GM12878 (cell line): ENCODE data around the gene GKAP1. TPM values are rescaled to one million over a fixed set of nuclear protein-coding genes. Genes with fewer than 3 reads are reported as not detected.
A peak's percentile ranks its signal among the peaks of the same experiment; 100 is the strongest.

Source experiments
- ATAC-seq: fragments of 200-7000 bp; cut with Tn5 transposase; 3 replicates; pipeline ENCODE4 v1.9.1; 2020; ENCODE audit warnings: mild to moderate bottlenecking, moderate library complexity
- BruUV-seq: library from RNA; stranded (reverse); fragments of 400-500 nt; replicated peaks from 2 replicates; lab custom pipeline; 2021; lab: Mats Ljungman, UMichigan
- CTCF ChIA-PET: fragments of 300-600 bp; sonication (Branson Sonifier 250); formaldehyde crosslinking; extraction: SDS; loops from one replicate; lab custom pipeline; 2021; ENCODE audit warnings: inconsistent platforms; lab: Yijun Ruan, JAX
- POLR2A ChIA-PET: fragments of 350-600 bp; formaldehyde crosslinking; extraction: SDS; loops from one replicate; lab custom pipeline; 2021; ENCODE audit warnings: inconsistent platforms; lab: Charles Lee
- RAD21 ChIA-PET: fragments of 300-600 bp; sonication (Branson Sonifier 250); formaldehyde crosslinking; loops from one replicate; lab custom pipeline; 2023; ENCODE audit warnings: antibody characterized with exemption; ENCODE audit not compliant: unreplicated experiment; lab: Charles Lee
- SMC1A ChIA-PET: fragments of 300-600 bp; sonication (Branson Sonifier 250); formaldehyde crosslinking; loops from one replicate; lab custom pipeline; 2023; ENCODE audit not compliant: unreplicated experiment, uncharacterized antibody; lab: Charles Lee
- DNase-seq: peaks from one replicate; pipeline ENCODE4 v3.0.0-alpha.2; 2011; ENCODE audit warnings: low read depth, low spot score
- FAIRE-seq: peaks from 3 replicates; lab custom pipeline; 2011; peaks lifted over from hg19 to GRCh38; lab: Jason Lieb, UNC
- H2AFZ ChIP-seq: 2 replicates; pipeline ENCODE4 v1.6.0; 2011; ENCODE audit warnings: low read depth, low read length, control low read depth; ENCODE audit not compliant: control insufficient read depth
- H3K27ac ChIP-seq: 2 replicates; pipeline ENCODE4 v1.5.1; 2011; ENCODE audit warnings: control low read depth; ENCODE audit not compliant: control insufficient read depth, insufficient read depth
- H3K27me3 ChIP-seq, 2 experiments: replicated peaks in 1 of 2; 2 replicates each; pipeline versions ENCODE4 v1.6.0 to v1.6.1; 2011; ENCODE audit warnings: low read length in 1 of 2; ENCODE audit not compliant: control insufficient read depth in 2 of 2, insufficient read depth in 2 of 2
- H3K36me3 ChIP-seq, 2 experiments: 2 replicates each; pipeline ENCODE4 v1.5.1; 2011; ENCODE audit warnings: low read length in 1 of 2; ENCODE audit not compliant: control insufficient read depth in 2 of 2, insufficient read depth in 2 of 2
- H3K4me1 ChIP-seq: 2 replicates; pipeline ENCODE4 v1.6.1; 2011; ENCODE audit warnings: mild to moderate bottlenecking, low read length, moderate library complexity, mixed read lengths; ENCODE audit not compliant: control insufficient read depth, insufficient read depth
- H3K4me2 ChIP-seq: 2 replicates; pipeline ENCODE4 v1.6.0; 2011; ENCODE audit warnings: control low read depth; ENCODE audit not compliant: control insufficient read depth, insufficient read depth
- H3K4me3 ChIP-seq: fragments of 200-600 bp; sonication (generic); 2 replicates; pipeline ENCODE4 v1.5.1; 2016
- H3K79me2 ChIP-seq: 2 replicates; pipeline ENCODE4 v1.6.0; 2011; ENCODE audit warnings: low read length; ENCODE audit not compliant: control insufficient read depth, insufficient read depth
- H3K9ac ChIP-seq: 2 replicates; pipeline ENCODE4 v1.8.0; 2011; ENCODE audit warnings: low read length, control low read depth, mixed read lengths; ENCODE audit not compliant: control insufficient read depth, insufficient read depth
- H3K9me3 ChIP-seq: replicated peaks from 3 replicates; pipeline ENCODE4 v1.5.1; 2011; ENCODE audit warnings: mild to moderate bottlenecking, low read length; ENCODE audit not compliant: control insufficient read depth, insufficient read depth
- H4K20me1 ChIP-seq: 2 replicates; pipeline ENCODE4 v1.6.0; 2011; ENCODE audit not compliant: control insufficient read depth, insufficient read depth
- CEBPB ChIP-seq, 2 experiments: fragments of 150-350 bp in 1 of 2; IDR thresholded peaks; 2 replicates each; pipeline ENCODE4 v1.6.1; 2012 to 2014; ENCODE audit warnings: low read depth in 2 of 2, low read length in 2 of 2, borderline replicate concordance in 1 of 2, inconsistent platforms in 1 of 2
- CREB1 ChIP-seq: IDR thresholded peaks from 2 replicates; pipeline ENCODE4 v1.6.1; 2012; ENCODE audit warnings: low read depth, mild to moderate bottlenecking, inconsistent platforms
- EGR1 ChIP-seq, 2 experiments: IDR thresholded peaks; 1 replicate in 1 of 2; 2 replicates in 1 of 2; pipeline ENCODE4 v1.6.1; 2011 to 2012; ENCODE audit warnings: low read depth in 2 of 2, low read length in 2 of 2, borderline replicate concordance in 1 of 2, mild to moderate bottlenecking in 1 of 2, moderate library complexity in 1 of 2
- MEF2B ChIP-seq: fragments of 450-650 bp; IDR thresholded peaks from 2 replicates; pipeline ENCODE4 v1.6.1; 2018; ENCODE audit warnings: mild to moderate bottlenecking, moderate library complexity; ENCODE audit not compliant: partially characterized antibody, poor library complexity, severe bottlenecking
- NFIC ChIP-seq: IDR thresholded peaks from 2 replicates; pipeline ENCODE4 v1.6.1; 2012; ENCODE audit warnings: low read depth, mild to moderate bottlenecking, inconsistent platforms, low read length, moderate library complexity
- NFYB ChIP-seq: IDR thresholded peaks from 2 replicates; pipeline ENCODE4 v1.6.1; 2011; ENCODE audit warnings: low read depth, mild to moderate bottlenecking, low read length, improper control_type of control experiment, moderate library complexity; ENCODE audit not compliant: insufficient read depth
- RUNX3 ChIP-seq: IDR thresholded peaks from 2 replicates; pipeline ENCODE4 v1.6.1; 2012; ENCODE audit warnings: low read length, inconsistent platforms
- SRF ChIP-seq, 2 experiments: IDR thresholded peaks; 2 replicates each; pipeline ENCODE4 v1.6.1; 2011; ENCODE audit warnings: low read depth in 2 of 2, low read length in 2 of 2, mild to moderate bottlenecking in 1 of 2, moderate library complexity in 1 of 2
- ZNF622 ChIP-seq: fragments of 450-650 bp; IDR thresholded peaks from 2 replicates; pipeline ENCODE4 v1.6.1; 2017; ENCODE audit warnings: mild to moderate bottlenecking, inconsistent platforms
- WGBS: methylation state at CpG from one replicate; pipeline ENCODE4 v1.1.6; 2016; ENCODE audit warnings: low lambda C conversion rate; ENCODE audit not compliant: insufficient replicate concordance, insufficient coverage; ENCODE audit errors: missing lambda C conversion rate; 5-methylcytosine and 5-hydroxymethylcytosine counted together
- in situ Hi-C: fragments of 300-500 bp; cut with MboI; formaldehyde crosslinking; loops from 9 replicates; pipeline ENCODE4 v1.14.3; 2018; ENCODE audit warnings: mixed read lengths
- intact Hi-C: fragments of 100-400 bp; cut with micrococcal nuclease; formaldehyde crosslinking; loops from one replicate; pipeline ENCODE4 v1.14.2; 2022; ENCODE audit not compliant: unreplicated experiment
- polyA plus RNA-seq, 11 experiments: library from polyadenylated mRNA; depleted of rRNA in 4 of 11; unstranded in 6 of 11; stranded (reverse) in 5 of 11; fragments of >200 nt; fragmentation: Nextera tagmentation in 4 of 11; fragmentation: Illumina TruSeq in 1 of 11; extraction: Ambion mirVana in 4 of 11; extraction: Trizol in 1 of 11; gene quantifications; 1 replicate in 1 of 11; 2 replicates in 10 of 11; pipeline versions ENCODE4 v1.2.1 to v1.2.3, GENCODE V29; 2011 to 2016; ENCODE audit warnings: inconsistent platforms in 2 of 11, missing spikeins in 2 of 11, low read depth in 1 of 11
- total RNA-seq, 4 experiments: library from RNA; depleted of rRNA in 3 of 4; stranded (reverse); fragments of >200 nt in 3 of 4; fragmentation: Illumina TruSeq in 1 of 4; extraction: Trizol in 1 of 4; gene quantifications; 2 replicates each; pipeline versions ENCODE4 v1.2.1 to v1.2.3, GENCODE V29; 2013 to 2021
- TF ChIP-seq, protein P1 (sequence below): fragments of 450-650 bp; IDR thresholded peaks from 2 replicates; pipeline ENCODE4 v1.6.1; 2016; ENCODE audit warnings: mild to moderate bottlenecking, moderate library complexity, borderline replicate concordance
- TF ChIP-seq, protein P2 (sequence below): IDR thresholded peaks from 2 replicates; pipeline ENCODE4 v1.6.1; 2012; ENCODE audit warnings: low read depth, low read length, improper control_type of control experiment
- TF ChIP-seq, protein P3 (sequence below): fragments of 450-650 bp; IDR thresholded peaks from 2 replicates; pipeline ENCODE4 v1.6.1; 2016; ENCODE audit warnings: mild to moderate bottlenecking

The GKAP1 gene
- total and polyA plus RNA-seq, 10 of the 15 experiments (the other 5 are each of a cell fraction or from before 2014, with no cell fraction given), result 0.92 to 5.1 (median 2.7) TPM

DNA sequence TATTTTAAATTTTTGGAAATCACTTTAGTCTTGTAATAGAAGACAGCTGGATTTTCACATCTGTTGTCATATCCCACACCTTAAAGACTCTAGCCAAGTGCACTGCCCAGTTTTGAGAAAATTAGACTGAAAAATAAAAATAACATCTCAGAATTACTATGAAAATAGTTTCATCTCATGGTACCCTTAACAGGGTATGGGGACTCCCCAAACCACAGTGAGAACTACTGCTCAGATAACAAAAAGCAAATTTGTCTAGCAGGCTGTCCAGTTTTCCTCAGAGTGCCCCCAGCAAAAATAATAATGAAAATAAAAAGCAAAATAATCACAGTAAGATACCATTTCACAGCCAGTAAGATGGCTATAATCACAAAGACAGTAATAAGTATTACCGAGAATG lies 116.3 kb downstream of the GKAP1 start (continued):
- TF ChIP-seq, protein P1, sequence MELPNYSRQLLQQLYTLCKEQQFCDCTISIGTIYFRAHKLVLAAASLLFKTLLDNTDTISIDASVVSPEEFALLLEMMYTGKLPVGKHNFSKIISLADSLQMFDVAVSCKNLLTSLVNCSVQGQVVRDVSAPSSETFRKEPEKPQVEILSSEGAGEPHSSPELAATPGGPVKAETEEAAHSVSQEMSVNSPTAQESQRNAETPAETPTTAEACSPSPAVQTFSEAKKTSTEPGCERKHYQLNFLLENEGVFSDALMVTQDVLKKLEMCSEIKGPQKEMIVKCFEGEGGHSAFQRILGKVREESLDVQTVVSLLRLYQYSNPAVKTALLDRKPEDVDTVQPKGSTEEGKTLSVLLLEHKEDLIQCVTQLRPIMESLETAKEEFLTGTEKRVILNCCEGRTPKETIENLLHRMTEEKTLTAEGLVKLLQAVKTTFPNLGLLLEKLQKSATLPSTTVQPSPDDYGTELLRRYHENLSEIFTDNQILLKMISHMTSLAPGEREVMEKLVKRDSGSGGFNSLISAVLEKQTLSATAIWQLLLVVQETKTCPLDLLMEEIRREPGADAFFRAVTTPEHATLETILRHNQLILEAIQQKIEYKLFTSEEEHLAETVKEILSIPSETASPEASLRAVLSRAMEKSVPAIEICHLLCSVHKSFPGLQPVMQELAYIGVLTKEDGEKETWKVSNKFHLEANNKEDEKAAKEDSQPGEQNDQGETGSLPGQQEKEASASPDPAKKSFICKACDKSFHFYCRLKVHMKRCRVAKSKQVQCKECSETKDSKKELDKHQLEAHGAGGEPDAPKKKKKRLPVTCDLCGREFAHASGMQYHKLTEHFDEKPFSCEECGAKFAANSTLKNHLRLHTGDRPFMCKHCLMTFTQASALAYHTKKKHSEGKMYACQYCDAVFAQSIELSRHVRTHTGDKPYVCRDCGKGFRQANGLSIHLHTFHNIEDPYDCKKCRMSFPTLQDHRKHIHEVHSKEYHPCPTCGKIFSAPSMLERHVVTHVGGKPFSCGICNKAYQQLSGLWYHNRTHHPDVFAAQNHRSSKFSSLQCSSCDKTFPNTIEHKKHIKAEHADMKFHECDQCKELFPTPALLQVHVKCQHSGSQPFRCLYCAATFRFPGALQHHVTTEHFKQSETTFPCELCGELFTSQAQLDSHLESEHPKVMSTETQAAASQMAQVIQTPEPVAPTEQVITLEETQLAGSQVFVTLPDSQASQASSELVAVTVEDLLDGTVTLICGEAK, result no peak
- TF ChIP-seq NFIC (no peak), SRF (IDR thresholded peaks at IDR 0.05; ENCODE audit: low read depth in 2 of 2, low read length in 2 of 2) (no peak), MEF2B (no peak)

DNA sequence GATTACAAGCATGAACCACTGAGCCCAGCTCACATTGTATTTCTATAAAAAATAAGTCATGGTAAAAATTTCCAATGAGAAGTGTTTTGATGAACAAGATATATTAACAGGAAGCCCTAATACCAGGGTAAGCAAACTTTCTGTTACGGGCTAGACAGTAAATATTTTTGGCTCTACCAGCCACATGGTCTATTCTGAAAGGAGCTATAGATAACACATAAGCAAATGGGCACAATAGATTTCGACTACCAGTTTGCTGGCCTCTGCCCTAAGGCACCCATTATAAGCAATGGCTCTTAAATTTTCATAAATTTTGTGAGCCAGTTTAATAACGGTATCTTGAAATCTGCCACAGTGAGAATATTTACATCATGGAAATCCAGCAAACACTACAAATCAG lies 118.0 kb downstream of the GKAP1 start:
- H3K9ac ChIP-seq, result no peak overlapping the region
- peaks cover 31% of the 10 kb centered on the region for H3K4me1 ChIP-seq
- SMC1A ChIA-PET, result interaction anchor here (0.8 to 2.2 kb wide), 7 partner anchors 10 to 78 kb away, joined by 3 to 16 read pairs (median 3); partner anchors contain the start of gene UBQLN1
- peak overlapping the region; percentile 42 for H3K4me3 ChIP-seq
- no peaks in the 10 kb centered on the region; a peak in 3 of 4 replicates for H3K36me3 ChIP-seq
- CTCF ChIA-PET, result interaction anchor here (0.5 to 2.6 kb wide), 6 partner anchors 9 to 56 kb away, joined by 3 to 10 read pairs (median 3); partner anchors contain the start of gene UBQLN1
- no peak overlapping the region for H2AFZ ChIP-seq
- H4K20me1 ChIP-seq, result peaks cover 6% of the 10 kb centered on the region
- FAIRE-seq, result no peak
- H3K27ac ChIP-seq, result peak overlapping the region; percentile 53
- POLR2A ChIA-PET, result interaction anchor here (0.6 to 1.2 kb wide), 3 partner anchors 8 to 263 kb away, joined by 3 to 6 read pairs (median 4); partner anchors contain the start of gene UBQLN1
- H3K79me2 ChIP-seq, result peaks cover 100% of the 10 kb centered on the region
- WGBS, result 0% methylated on average over 3 of the region's 3 CpGs
- intact Hi-C loops, result loop anchor here (5.0 kb wide), 1 partner anchor 42 kb away; no protein-coding TSS in a partner anchor
- peak overlapping the region; percentile 91 for H3K4me2 ChIP-seq
- no peak for DNase-seq
- in situ Hi-C loops, result no loop called here
- ATAC-seq, result peak; percentile 37
- no peaks in the 10 kb centered on the region for H3K27me3 ChIP-seq
- no TSS peak for BruUV-seq
- no peaks in the 10 kb centered on the region; the same call in 2 of the 3 replicates for H3K9me3 ChIP-seq
- RAD21 ChIA-PET, result interaction anchor here (0.7 to 1.7 kb wide), 3 partner anchors 8 to 76 kb away, joined by 4 to 7 read pairs (median 7); partner anchors contain the start of genes IDNK and UBQLN1
- no peak for TF ChIP-seq ZNF622
- TF ChIP-seq, protein P2, sequence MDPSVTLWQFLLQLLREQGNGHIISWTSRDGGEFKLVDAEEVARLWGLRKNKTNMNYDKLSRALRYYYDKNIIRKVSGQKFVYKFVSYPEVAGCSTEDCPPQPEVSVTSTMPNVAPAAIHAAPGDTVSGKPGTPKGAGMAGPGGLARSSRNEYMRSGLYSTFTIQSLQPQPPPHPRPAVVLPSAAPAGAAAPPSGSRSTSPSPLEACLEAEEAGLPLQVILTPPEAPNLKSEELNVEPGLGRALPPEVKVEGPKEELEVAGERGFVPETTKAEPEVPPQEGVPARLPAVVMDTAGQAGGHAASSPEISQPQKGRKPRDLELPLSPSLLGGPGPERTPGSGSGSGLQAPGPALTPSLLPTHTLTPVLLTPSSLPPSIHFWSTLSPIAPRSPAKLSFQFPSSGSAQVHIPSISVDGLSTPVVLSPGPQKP, result no peak
- no peak for TF ChIP-seq NFYB
- no peak for TF ChIP-seq RUNX3
- TF ChIP-seq CREB1, result no peak
- no peak for TF ChIP-seq CEBPB (IDR thresholded peaks at IDR 0.05; ENCODE audit: borderline replicate concordance in 1 of 2, low read depth in 2 of 2, low read length in 2 of 2)
- TF ChIP-seq, protein P3, sequence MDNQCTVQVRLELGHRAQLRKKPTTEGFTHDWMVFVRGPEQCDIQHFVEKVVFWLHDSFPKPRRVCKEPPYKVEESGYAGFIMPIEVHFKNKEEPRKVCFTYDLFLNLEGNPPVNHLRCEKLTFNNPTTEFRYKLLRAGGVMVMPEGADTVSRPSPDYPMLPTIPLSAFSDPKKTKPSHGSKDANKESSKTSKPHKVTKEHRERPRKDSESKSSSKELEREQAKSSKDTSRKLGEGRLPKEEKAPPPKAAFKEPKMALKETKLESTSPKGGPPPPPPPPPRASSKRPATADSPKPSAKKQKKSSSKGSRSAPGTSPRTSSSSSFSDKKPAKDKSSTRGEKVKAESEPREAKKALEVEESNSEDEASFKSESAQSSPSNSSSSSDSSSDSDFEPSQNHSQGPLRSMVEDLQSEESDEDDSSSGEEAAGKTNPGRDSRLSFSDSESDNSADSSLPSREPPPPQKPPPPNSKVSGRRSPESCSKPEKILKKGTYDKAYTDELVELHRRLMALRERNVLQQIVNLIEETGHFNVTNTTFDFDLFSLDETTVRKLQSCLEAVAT, result no peak
- TF ChIP-seq EGR1 (IDR thresholded peaks at IDR 0.05; ENCODE audit: borderline replicate concordance in 1 of 2, low read depth in 2 of 2, low read length in 2 of 2), result no peak
